ENCODE measurements around the gene ARFGAP1. TPM values are rescaled to one million over a fixed set of nuclear protein-coding genes. Genes with fewer than 3 reads are reported as not detected.

Gene ARFGAP1
- total RNA-seq, 4 donors from 2014 or later: 31.0 to 55.1 (median 36.9) TPM

GRCh38 chr20:63279931-63280330 is 7.3 kb downstream of the ARFGAP1 start:
- intact Hi-C loops (cut with DNase I; ENCODE audit: low total_unique reads): no loop called here
- WGBS, 2 donors: 95 to 98% methylated on average over 15 of the region's 15 CpGs
- no peak overlapping the region for H3K4me3 ChIP-seq (ENCODE audit: low read depth, poor library complexity, severe bottlenecking)
- DNase-seq (ENCODE audit: low spot score in 2 of 2): no peak
- TF ChIP-seq POLR2A (IDR thresholded peaks at IDR 0.05) (no peak), CTCF (IDR thresholded peaks at IDR 0.05) (no peak)

- 95 to 96% methylated on average over 6 of the region's 6 CpGs for WGBS, 2 donors
- H3K4me3 ChIP-seq (ENCODE audit: low read depth, poor library complexity, severe bottlenecking): no peak overlapping the region
- TF ChIP-seq CTCF (IDR thresholded peaks at IDR 0.05): no peak
- TF ChIP-seq POLR2A (IDR thresholded peaks at IDR 0.05): no peak
- intact Hi-C loops (cut with DNase I; ENCODE audit: low total_unique reads): no loop called here
- DNase-seq (ENCODE audit: low spot score in 2 of 2): no peak
These were observed 7.8 kb downstream of the ARFGAP1 start for GRCh38 chr20:63280371-63280770.

DNA sequence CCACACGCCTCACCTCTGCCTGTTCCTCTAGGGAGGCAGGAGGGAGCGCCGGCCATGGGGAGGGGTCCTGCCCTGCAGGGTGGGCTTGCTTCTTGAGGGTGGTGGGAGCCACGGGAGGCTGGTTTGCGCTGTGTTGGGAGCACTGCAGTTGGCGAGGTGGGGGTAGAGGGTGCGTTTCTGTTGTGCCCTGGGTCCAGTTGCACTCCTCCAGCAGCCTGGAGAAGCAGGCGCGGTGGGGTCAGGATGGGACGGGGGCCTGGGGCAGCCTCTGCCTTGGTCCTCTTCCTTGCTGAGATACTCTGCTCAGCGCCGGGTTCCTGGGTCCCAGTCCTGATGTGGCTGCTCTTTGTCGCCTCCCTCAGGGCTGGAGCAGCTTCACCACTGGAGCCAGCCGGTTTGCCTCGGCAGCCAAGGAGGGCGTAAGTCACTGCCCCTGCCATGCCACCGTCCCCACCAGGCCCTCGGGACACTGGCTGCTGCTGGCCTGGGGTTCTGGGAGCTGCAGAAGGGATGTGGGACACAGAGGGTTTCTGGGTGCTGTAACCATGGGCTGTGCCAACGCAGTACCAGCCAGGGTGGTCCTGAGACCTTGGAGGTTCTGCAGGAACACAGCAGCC is 8.4 kb downstream of the ARFGAP1 start:
- no peak for TF ChIP-seq CTCF (IDR thresholded peaks at IDR 0.05)
- TF ChIP-seq POLR2A (IDR thresholded peaks at IDR 0.05): no peak
- 81 to 84% methylated on average over 13 to 19 of the region's 19 CpGs for WGBS, 2 donors
- no peak for DNase-seq (ENCODE audit: low spot score in 2 of 2)
- no peak overlapping the region for H3K4me3 ChIP-seq (ENCODE audit: low read depth, poor library complexity, severe bottlenecking)
- intact Hi-C loops (cut with DNase I; ENCODE audit: low total_unique reads): no loop called here

GRCh38 chr20:63281742-63282665 is 9.4 kb downstream of the ARFGAP1 start:
- H3K4me3 ChIP-seq (ENCODE audit: low read depth, poor library complexity, severe bottlenecking): no peak overlapping the region
- intact Hi-C loops (cut with DNase I; ENCODE audit: low total_unique reads): no loop called here
- WGBS, 2 donors: 91% methylated on average over 38 of the region's 38 CpGs
- TF ChIP-seq CTCF (IDR thresholded peaks at IDR 0.05): no peak
- no peak for TF ChIP-seq POLR2A (IDR thresholded peaks at IDR 0.05)
- DNase-seq (ENCODE audit: low spot score in 2 of 2): no peak

DNA sequence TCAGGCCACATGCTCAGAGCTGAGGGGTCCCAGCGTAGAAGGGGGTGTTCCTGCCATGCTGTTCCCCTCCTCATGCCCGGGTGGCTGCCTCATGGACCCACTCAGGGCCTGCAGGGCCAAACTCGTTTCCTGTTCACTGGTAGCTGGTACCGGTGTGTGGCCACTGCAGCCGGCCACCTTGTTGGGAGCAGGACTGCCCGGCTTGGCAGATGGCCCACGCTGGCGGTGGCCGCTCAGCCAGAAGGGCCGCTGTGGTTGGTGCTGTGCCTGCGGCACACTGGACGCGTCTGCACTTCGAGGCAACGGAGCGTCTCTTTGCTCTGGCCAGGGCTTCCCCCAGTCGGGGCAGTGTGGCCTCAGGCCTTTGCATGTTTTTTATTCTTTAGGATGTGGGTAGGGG is 10.3 kb downstream of the ARFGAP1 start:
- H3K4me3 ChIP-seq (ENCODE audit: low read depth, poor library complexity, severe bottlenecking): no peak overlapping the region
- 94 to 96% methylated on average over 14 to 17 of the region's 17 CpGs for WGBS, 2 donors
- intact Hi-C loops (cut with DNase I; ENCODE audit: low total_unique reads): no loop called here
- no peak for DNase-seq (ENCODE audit: low spot score in 2 of 2)
- no peak for TF ChIP-seq POLR2A (IDR thresholded peaks at IDR 0.05)
- TF ChIP-seq CTCF (IDR thresholded peaks at IDR 0.05): no peak

All from lower leg skin (tissue), 4 donors.